HepG2 (cell line): Measurements from ENCODE around the gene ERICH6. TPM values are rescaled to one million over a fixed set of nuclear protein-coding genes. Genes with fewer than 3 reads are reported as not detected.

Experiments used
- ATAC-seq: fragments of 200-7000 bp; cut with Tn5 transposase; 3 replicates; pipeline ENCODE4 v1.9.1; 2020; ENCODE audit warnings: mild to moderate bottlenecking, moderate library complexity
- BruUV-seq: library from RNA; stranded (reverse); fragments of 400-500 nt; replicated peaks from 2 replicates; lab custom pipeline; 2021; lab: Mats Ljungman, UMichigan
- CTCF ChIA-PET: fragments of 300-600 bp; formaldehyde crosslinking; extraction: SDS; loops from one replicate; lab custom pipeline; 2021; ENCODE audit warnings: low total read pairs, inconsistent platforms, low intra/inter-chr PET ratio; lab: Yijun Ruan, JAX
- POLR2A ChIA-PET: fragments of 350-600 bp; sonication (Branson Sonifier 250); formaldehyde crosslinking; loops from one replicate; lab custom pipeline; 2020; ENCODE audit warnings: antibody characterized with exemption, inconsistent platforms; lab: Yijun Ruan, JAX
- DNase-seq: peaks from one replicate; pipeline ENCODE4 v3.0.0-alpha.2; 2015; ENCODE audit warnings: low spot score
- FAIRE-seq: peaks from 3 replicates; lab custom pipeline; 2011; peaks lifted over from hg19 to GRCh38; lab: Jason Lieb, UNC
- H2AFZ ChIP-seq: one replicate; pipeline ENCODE4 v1.6.1; 2011; ENCODE audit warnings: low read length, inconsistent platforms
- H3K27ac ChIP-seq: fragments of 300-600 bp; 3 replicates; pipeline ENCODE4 v1.8.0; 2011; ENCODE audit warnings: mixed run types, mild to moderate bottlenecking, mixed read lengths, low read length, inconsistent platforms; ENCODE audit not compliant: insufficient read depth; ENCODE audit errors: extremely low read length
- H3K27me3 ChIP-seq, 2 experiments: fragments of 200-600 bp in 1 of 2; 2 replicates in 1 of 2; 3 replicates in 1 of 2; pipeline versions ENCODE4 v1.6.0 to v1.8.0; 2011; ENCODE audit warnings: low read length in 2 of 2, mild to moderate bottlenecking in 2 of 2, moderate library complexity in 2 of 2, inconsistent platforms in 1 of 2; ENCODE audit not compliant: insufficient read depth in 2 of 2, control insufficient read depth in 1 of 2
- H3K36me3 ChIP-seq, 2 experiments: fragments of 200-600 bp in 1 of 2; replicated peaks in 1 of 2; 2 replicates in 1 of 2; 3 replicates in 1 of 2; pipeline versions ENCODE4 v1.5.1 to v1.8.0; 2011; ENCODE audit warnings: low read length in 2 of 2, inconsistent platforms in 1 of 2; ENCODE audit not compliant: insufficient read depth in 2 of 2, control insufficient read depth in 1 of 2
- H3K4me1 ChIP-seq: 2 replicates; pipeline ENCODE4 v1.5.1; 2012; ENCODE audit warnings: low read length, inconsistent platforms; ENCODE audit not compliant: insufficient read depth
- H3K4me2 ChIP-seq: 2 replicates; pipeline ENCODE4 v1.6.0; 2011; ENCODE audit warnings: low read depth, low read length, inconsistent platforms
- H3K4me3 ChIP-seq, 3 experiments: fragments of 200-600 bp in 1 of 3; sonication (generic), shearing (Covaris generic) in 1 of 3; replicated peaks in 1 of 3; 2 replicates each; pipeline ENCODE4 v1.5.1; 2011 to 2016; ENCODE audit warnings: low read length in 3 of 3, inconsistent platforms in 2 of 3, low read depth in 2 of 3, mild to moderate bottlenecking in 2 of 3, control low read depth in 1 of 3, mixed read lengths in 1 of 3; ENCODE audit not compliant: insufficient read depth in 1 of 3
- H3K79me2 ChIP-seq: one replicate; pipeline ENCODE4 v1.6.1; 2011; ENCODE audit warnings: low read length, inconsistent platforms; ENCODE audit not compliant: insufficient read depth
- H3K9ac ChIP-seq: 2 replicates; pipeline ENCODE4 v1.6.0; 2011; ENCODE audit warnings: mild to moderate bottlenecking, low read depth, low read length, inconsistent platforms; ENCODE audit not compliant: insufficient read depth
- H3K9me3 ChIP-seq: 2 replicates; pipeline ENCODE4 v1.5.1; 2012; ENCODE audit warnings: mild to moderate bottlenecking, low read length
- H4K20me1 ChIP-seq: 2 replicates; pipeline ENCODE4 v1.6.0; 2011; ENCODE audit warnings: inconsistent platforms, mild to moderate bottlenecking, low read length, moderate library complexity; ENCODE audit not compliant: insufficient read depth
- ARNT ChIP-seq: fragments of 450-650 bp; IDR thresholded peaks from 2 replicates; pipeline ENCODE4 v1.6.1; 2017
- ATF7-NPFF ChIP-seq: sonication (generic); formaldehyde crosslinking; IDR thresholded peaks from 2 replicates; pipeline ENCODE4 v1.8.1; 2023; ENCODE audit warnings: mild to moderate bottlenecking, low read depth, missing genetic modification reagents, moderate library complexity
- HMGA1 ChIP-seq: sonication (generic); formaldehyde crosslinking; conservative IDR thresholded peaks from 2 replicates; pipeline ENCODE4 v1.4.0; 2020; ENCODE audit warnings: missing genetic modification reagents
- MZF1 ChIP-seq: sonication (generic); formaldehyde crosslinking; IDR thresholded peaks from 2 replicates; pipeline ENCODE4 v1.8.1; 2023; ENCODE audit warnings: mild to moderate bottlenecking, missing genetic modification reagents, borderline replicate concordance
- NONO ChIP-seq, 2 experiments: fragments of 450-650 bp in 1 of 2; sonication (generic) in 1 of 2; formaldehyde crosslinking in 1 of 2; IDR thresholded peaks in 1 of 2; conservative IDR thresholded peaks in 1 of 2; 2 replicates each; pipeline versions ENCODE4 v1.6.1 to v1.8.0; 2017 to 2022; ENCODE audit warnings: mild to moderate bottlenecking in 1 of 2, missing genetic modification reagents in 1 of 2, moderate library complexity in 1 of 2
- PCBP1 ChIP-seq: fragments of 200-400 bp; formaldehyde crosslinking; IDR thresholded peaks from 2 replicates; pipeline ENCODE4 v1.6.1; 2017; ENCODE audit warnings: mild to moderate bottlenecking, low read depth, low read length, borderline replicate concordance
- POLR2AphosphoS2 ChIP-seq: IDR thresholded peaks from 2 replicates; pipeline ENCODE4 v1.6.1; 2011; ENCODE audit warnings: low read depth, low read length, improper control_type of control experiment
- ZNF468 ChIP-seq: sonication (generic); formaldehyde crosslinking; IDR thresholded peaks from 2 replicates; pipeline ENCODE4 v1.8.0; 2022; ENCODE audit warnings: mild to moderate bottlenecking, moderate library complexity, missing genetic modification reagents
- ZNF564 ChIP-seq: sonication (generic); formaldehyde crosslinking; IDR thresholded peaks from 2 replicates; pipeline ENCODE4 v1.8.1; 2023; ENCODE audit warnings: mild to moderate bottlenecking, missing genetic modification reagents
- ZNF7 ChIP-seq: IDR thresholded peaks from 2 replicates; pipeline ENCODE4 v1.6.1; 2016; ENCODE audit warnings: missing biosample characterization, missing genetic modification reagents
- ZNF749 ChIP-seq: sonication (generic); formaldehyde crosslinking; IDR thresholded peaks from 2 replicates; pipeline ENCODE4 v1.8.0; 2022; ENCODE audit warnings: mild to moderate bottlenecking, missing genetic modification reagents, moderate library complexity, borderline replicate concordance
- ZSCAN30 ChIP-seq: sonication (generic); formaldehyde crosslinking; IDR thresholded peaks from 2 replicates; pipeline ENCODE4 v1.5.0; 2020; ENCODE audit warnings: mild to moderate bottlenecking, missing genetic modification reagents
- WGBS: methylation state at CpG from one replicate; pipeline ENCODE4 v1.1.6; 2017; ENCODE audit warnings: low lambda C conversion rate; 5-methylcytosine and 5-hydroxymethylcytosine counted together
- in situ Hi-C: cut with HindIII; loops from 2 replicates; pipeline ENCODE4 v1.10.0; 2017; ENCODE audit warnings: low pct_unique_long_range_greater_than_20kb; ENCODE audit not compliant: extremely low pct_ligation_motif_present
- intact Hi-C: fragments of 100-400 bp; cut with micrococcal nuclease; formaldehyde crosslinking; loops from one replicate; pipeline ENCODE4 v1.10.0; 2022; ENCODE audit not compliant: unreplicated experiment
- polyA plus RNA-seq, 8 experiments: library from polyadenylated mRNA; depleted of rRNA in 3 of 8; stranded (reverse) in 7 of 8; unstranded in 1 of 8; fragments of >200 nt; fragmentation: Illumina TruSeq in 4 of 8; extraction: Trizol in 4 of 8; gene quantifications; 2 replicates each; pipeline versions ENCODE4 v1.2.1 to v1.2.3, GENCODE V29; 2011 to 2016; ENCODE audit warnings: low read depth in 4 of 8, missing spikeins in 1 of 8, mixed read lengths in 1 of 8; ENCODE audit not compliant: insufficient read depth in 1 of 8
- total RNA-seq, 5 experiments: library from RNA; depleted of rRNA; stranded (reverse); fragments of >200 nt; fragmentation: Illumina TruSeq; extraction: Trizol; gene quantifications; 2 replicates each; pipeline ENCODE4 v1.2.3, GENCODE V29; 2016; ENCODE audit warnings: low read depth in 1 of 5
- TF ChIP-seq, protein P1 (sequence below): sonication (generic); formaldehyde crosslinking; IDR thresholded peaks from 2 replicates; pipeline ENCODE4 v1.4.0; 2020; ENCODE audit warnings: missing genetic modification reagents, mild to moderate bottlenecking, borderline replicate concordance
- TF ChIP-seq, protein P2 (sequence below): IDR thresholded peaks from 2 replicates; pipeline ENCODE4 v1.6.1; 2012; ENCODE audit warnings: low read depth, low read length, improper control_type of control experiment
- TF ChIP-seq, protein P3 (sequence below): sonication (generic); formaldehyde crosslinking; IDR thresholded peaks from 2 replicates; pipeline ENCODE4 v1.9.0; 2021; ENCODE audit warnings: missing genetic modification reagents, mild to moderate bottlenecking, borderline replicate concordance
- TF ChIP-seq, protein P4 (sequence below): sonication (generic); formaldehyde crosslinking; IDR thresholded peaks from 2 replicates; pipeline ENCODE4 v1.4.0; 2020; ENCODE audit warnings: missing genetic modification reagents

Gene ERICH6
- total and polyA plus RNA-seq, 2 of the 13 experiments (the other 11 are each of a cell fraction or from before 2014, with no cell fraction given), result 0.03 TPM; not detected in 1

DNA sequence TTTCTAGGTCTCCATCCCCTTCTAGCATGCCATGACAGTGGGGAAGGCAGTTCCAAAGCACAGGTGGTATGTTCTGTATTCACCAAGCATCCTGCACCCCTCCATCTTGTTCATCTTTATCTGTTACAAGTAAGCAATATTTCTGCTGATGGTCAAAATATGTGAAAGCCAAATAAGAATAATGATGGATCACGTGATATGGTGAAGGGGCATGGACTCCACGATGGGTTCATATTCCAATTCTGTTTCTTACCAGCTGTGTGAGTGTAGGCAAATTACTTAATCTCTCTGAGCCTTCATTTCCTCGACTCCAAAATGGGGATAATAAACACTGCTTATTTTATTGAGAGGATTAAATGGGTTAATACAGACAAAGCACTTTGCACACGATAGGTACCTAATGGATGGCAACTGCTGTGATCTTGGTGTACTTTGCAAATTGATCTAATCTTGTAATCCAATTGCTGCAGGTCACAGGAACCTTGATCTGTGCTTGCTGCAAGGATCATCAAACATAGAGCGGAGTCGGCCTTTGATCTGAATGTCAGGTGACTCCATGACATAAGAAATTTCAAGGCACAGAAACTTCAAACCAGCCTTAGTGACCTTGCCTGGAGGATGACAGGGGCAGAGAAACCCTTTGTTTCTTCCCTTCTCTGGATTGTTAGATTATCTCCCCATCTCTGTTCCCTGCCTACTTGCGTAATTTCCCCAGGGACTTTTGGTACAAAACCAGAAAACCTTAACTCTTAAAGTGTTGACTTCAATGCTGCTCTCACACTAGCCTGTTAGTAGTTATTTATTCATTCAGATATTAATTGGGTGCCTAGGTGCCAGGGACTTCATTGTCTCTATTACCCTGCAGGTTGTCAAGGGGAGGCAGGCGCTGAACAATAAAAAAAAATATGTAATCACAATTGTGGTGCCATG lies 33.4 kb upstream of the ERICH6 start:
- FAIRE-seq (peak; percentile 97), DNase-seq (peak; percentile 99), ATAC-seq (peak; percentile 49)
- Histone ChIP-seq H3K9ac (peak overlapping the region; percentile 80), H3K4me1 (peaks cover 94% of the 10 kb centered on the region), H3K36me3 (peaks cover 3 to 11% of the 10 kb centered on the region in 2 experiments; a peak in 4 of 5 replicates), H3K9me3 (no peaks in the 10 kb centered on the region), H3K27me3 (no peaks in the 10 kb centered on the region), H2AFZ (no peak overlapping the region), H3K27ac (peak overlapping the region; percentile 99), H4K20me1 (peaks cover 7% of the 10 kb centered on the region; the same call in 1 of the 2 replicates), H3K4me2 (peak overlapping the region; percentile 81), H3K79me2 (peaks cover 11% of the 10 kb centered on the region), H3K4me3 (peak overlapping the region in 1 of 3 experiments; percentile 38; a peak in 1 of 6 replicates)
- POLR2A ChIA-PET, result interaction anchor here (0.6 to 6.9 kb wide), 10 partner anchors 13 to 1370 kb away, joined by 3 to 265 read pairs (median 6); partner anchors contain the start of genes SELENOT and SIAH2
- CTCF ChIA-PET, result no interaction called here
- intact Hi-C loops, result loop anchor here (10.0 kb wide), 1 partner anchor 332 kb away; the partner anchor contains the start of gene TSC22D2
- 3% methylated on average over 8 of the region's 8 CpGs for WGBS
- no TSS peak for BruUV-seq
- in situ Hi-C loops, result no loop called here
- TF ChIP-seq, protein P1, sequence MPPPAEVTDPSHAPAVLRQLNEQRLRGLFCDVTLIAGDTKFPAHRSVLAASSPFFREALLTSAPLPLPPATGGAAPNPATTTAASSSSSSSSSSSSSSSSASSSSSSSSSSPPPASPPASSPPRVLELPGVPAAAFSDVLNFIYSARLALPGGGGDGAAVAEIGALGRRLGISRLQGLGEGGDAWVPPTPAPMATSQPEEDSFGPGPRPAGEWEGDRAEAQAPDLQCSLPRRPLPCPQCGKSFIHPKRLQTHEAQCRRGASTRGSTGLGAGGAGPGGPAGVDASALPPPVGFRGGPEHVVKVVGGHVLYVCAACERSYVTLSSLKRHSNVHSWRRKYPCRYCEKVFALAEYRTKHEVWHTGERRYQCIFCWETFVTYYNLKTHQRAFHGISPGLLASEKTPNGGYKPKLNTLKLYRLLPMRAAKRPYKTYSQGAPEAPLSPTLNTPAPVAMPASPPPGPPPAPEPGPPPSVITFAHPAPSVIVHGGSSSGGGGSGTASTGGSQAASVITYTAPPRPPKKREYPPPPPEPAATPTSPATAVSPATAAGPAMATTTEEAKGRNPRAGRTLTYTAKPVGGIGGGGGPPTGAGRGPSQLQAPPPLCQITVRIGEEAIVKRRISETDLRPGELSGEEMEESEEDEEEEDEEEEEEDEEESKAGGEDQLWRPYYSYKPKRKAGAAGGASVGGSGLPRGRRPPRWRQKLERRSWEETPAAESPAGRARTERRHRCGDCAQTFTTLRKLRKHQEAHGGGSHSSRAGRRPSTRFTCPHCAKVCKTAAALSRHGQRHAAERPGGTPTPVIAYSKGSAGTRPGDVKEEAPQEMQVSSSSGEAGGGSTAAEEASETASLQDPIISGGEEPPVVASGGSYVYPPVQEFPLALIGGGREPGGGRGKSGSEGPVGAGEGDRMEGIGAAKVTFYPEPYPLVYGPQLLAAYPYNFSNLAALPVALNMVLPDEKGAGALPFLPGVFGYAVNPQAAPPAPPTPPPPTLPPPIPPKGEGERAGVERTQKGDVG, result no peak
- TF ChIP-seq, protein P2, sequence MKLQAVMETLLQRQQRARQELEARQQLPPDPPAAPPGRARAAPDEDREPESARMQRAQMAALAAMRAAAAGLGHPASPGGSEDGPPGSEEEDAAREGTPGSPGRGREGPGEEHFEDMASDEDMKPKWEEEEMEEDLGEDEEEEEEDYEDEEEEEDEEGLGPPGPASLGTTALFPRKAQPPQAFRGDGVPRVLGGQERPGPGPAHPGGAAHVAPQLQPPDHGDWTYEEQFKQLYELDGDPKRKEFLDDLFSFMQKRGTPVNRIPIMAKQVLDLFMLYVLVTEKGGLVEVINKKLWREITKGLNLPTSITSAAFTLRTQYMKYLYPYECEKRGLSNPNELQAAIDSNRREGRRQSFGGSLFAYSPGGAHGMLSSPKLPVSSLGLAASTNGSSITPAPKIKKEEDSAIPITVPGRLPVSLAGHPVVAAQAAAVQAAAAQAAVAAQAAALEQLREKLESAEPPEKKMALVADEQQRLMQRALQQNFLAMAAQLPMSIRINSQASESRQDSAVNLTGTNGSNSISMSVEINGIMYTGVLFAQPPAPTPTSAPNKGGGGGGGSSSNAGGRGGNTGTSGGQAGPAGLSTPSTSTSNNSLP, result peak; percentile 100
- no peak for TF ChIP-seq ARNT
- no peak for TF ChIP-seq HMGA1 (CRISPR knock-in tag)
- no peak for TF ChIP-seq ATF7-NPFF
- TF ChIP-seq MZF1, result no peak
- TF ChIP-seq NONO (IDR thresholded peaks at IDR 0.05), result no peak
- peak; percentile 68 for TF ChIP-seq NONO (CRISPR knock-in tag; conservative IDR thresholded peaks at IDR 0.05)
- TF ChIP-seq, protein P3, sequence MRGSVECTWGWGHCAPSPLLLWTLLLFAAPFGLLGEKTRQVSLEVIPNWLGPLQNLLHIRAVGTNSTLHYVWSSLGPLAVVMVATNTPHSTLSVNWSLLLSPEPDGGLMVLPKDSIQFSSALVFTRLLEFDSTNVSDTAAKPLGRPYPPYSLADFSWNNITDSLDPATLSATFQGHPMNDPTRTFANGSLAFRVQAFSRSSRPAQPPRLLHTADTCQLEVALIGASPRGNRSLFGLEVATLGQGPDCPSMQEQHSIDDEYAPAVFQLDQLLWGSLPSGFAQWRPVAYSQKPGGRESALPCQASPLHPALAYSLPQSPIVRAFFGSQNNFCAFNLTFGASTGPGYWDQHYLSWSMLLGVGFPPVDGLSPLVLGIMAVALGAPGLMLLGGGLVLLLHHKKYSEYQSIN (CRISPR knock-in tag), result no peak
- no peak for TF ChIP-seq ZNF468
- TF ChIP-seq ZNF7 (CRISPR knock-in tag), result no peak
- TF ChIP-seq, protein P4, sequence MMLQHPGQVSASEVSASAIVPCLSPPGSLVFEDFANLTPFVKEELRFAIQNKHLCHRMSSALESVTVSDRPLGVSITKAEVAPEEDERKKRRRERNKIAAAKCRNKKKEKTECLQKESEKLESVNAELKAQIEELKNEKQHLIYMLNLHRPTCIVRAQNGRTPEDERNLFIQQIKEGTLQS, result peak; percentile 85
- TF ChIP-seq ZSCAN30, result peak; percentile 88
- TF ChIP-seq ZNF749 (CRISPR knock-in tag), result 0 out of 2 replicates have a peak, but pooled peaks have one; percentile 43
- TF ChIP-seq ZNF564 (CRISPR knock-in tag), result 0 out of 2 replicates have a peak, but pooled peaks have one; percentile 50
- TF ChIP-seq PCBP1, result no peak
- no peak for TF ChIP-seq POLR2AphosphoS2
